ENCODE data around the gene CTDP1.
"Not testable (repeated sequence)": the region's sequence is repeated elsewhere in the genome, so short reads cannot be mapped to it uniquely, and the experiment has no call there.

CTDP1 gene

GRCh38 chr18:79712206-79712857, 32.7 kb downstream of the CTDP1 start:
- no peak for TF ChIP-seq ZNF274 (IDR thresholded peaks at IDR 0.05; ENCODE audit: low read depth, low read length)
- no peak overlapping the region for H3K4me3 ChIP-seq (ENCODE audit: low read length)

GRCh38 chr18:79713341-79713740, 33.7 kb downstream of the CTDP1 start:
- no peak overlapping the region for H3K4me3 ChIP-seq (ENCODE audit: low read length)
- TF ChIP-seq ZNF274 (IDR thresholded peaks at IDR 0.05; ENCODE audit: low read depth, low read length): no peak

DNA sequence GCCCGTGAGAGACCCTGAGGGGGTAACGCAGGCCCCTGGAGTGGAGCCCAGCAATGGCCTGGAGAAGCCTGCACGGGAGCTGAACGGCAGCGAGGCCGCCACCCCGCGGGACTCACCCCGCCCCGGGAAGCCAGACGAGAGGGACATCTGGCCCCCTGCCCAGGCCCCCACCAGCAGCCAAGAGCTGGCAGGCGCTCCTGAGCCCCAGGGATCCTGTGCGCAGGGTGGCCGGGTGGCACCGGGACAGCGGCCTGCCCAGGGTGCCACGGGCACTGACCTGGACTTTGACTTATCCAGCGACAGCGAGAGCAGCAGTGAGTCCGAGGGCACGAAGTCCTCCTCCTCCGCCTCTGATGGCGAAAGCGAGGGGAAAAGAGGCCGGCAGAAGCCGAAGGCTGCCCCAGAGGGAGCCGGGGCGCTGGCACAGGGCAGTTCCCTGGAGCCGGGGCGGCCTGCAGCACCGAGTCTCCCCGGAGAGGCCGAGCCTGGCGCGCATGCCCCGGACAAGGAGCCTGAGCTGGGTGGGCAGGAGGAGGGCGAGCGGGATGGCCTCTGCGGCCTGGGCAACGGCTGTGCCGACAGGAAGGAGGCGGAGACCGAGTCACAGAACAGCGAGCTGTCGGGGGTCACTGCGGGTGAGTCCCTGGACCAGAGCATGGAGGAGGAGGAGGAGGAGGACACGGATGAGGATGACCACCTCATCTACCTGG, 35.1 kb downstream of the CTDP1 start:
- H3K4me3 ChIP-seq (ENCODE audit: low read length): no peak overlapping the region
- TF ChIP-seq ZNF274 (IDR thresholded peaks at IDR 0.05; ENCODE audit: low read depth, low read length): no peak

DNA sequence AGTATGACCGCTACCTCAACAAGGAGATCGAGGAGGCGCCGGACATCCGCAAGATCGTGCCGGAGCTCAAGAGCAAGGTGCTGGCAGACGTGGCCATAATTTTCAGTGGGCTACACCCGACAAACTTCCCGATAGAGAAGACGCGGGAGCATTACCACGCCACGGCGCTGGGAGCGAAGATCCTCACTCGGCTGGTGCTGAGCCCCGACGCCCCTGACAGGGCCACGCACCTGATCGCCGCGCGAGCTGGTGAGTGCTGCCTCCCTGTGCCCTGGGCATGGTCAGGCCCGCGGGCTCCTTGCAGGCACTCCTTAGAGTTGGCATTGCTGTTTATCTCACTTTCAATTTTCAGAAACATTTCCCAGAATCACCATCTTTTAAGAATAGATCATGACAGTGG, 35.7 kb downstream of the CTDP1 start:
- no peak for TF ChIP-seq ZNF274 (IDR thresholded peaks at IDR 0.05; ENCODE audit: low read depth, low read length)

DNA sequence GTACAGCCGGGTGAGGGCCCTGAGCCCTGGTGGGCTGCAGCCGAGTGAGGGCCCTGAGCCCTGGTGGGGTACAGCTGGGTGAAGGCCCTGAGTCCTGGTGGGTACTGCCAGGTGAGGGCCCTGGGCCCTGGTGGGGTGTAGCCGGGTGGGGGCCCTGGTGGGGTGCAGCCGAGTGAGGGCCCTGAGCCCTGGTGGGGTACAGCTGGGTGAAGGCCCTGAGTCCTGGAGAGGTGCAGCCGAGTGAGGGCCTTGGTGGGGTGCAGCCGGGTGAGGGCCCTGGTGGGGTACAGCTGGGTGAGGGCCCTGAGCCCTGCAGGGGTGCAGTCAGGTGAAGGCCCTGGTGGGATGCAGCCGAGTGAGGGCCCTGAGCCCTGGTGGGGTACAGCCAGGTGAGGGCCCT, 37.5 kb downstream of the CTDP1 start:
- TF ChIP-seq ZNF274 (IDR thresholded peaks at IDR 0.05; ENCODE audit: low read depth, low read length): no peak

More for the DNA sequence above, 35.7 kb downstream of the CTDP1 start:
- no peak overlapping the region for H3K4me3 ChIP-seq (ENCODE audit: low read length)

GRCh38 chr18:79717555-79718074, 38.0 kb downstream of the CTDP1 start:
- no peak overlapping the region for H3K4me3 ChIP-seq (ENCODE audit: low read length)
- TF ChIP-seq ZNF274 (IDR thresholded peaks at IDR 0.05; ENCODE audit: low read depth, low read length): no peak

More for the DNA sequence above, 37.5 kb downstream of the CTDP1 start:
- H3K4me3 ChIP-seq (ENCODE audit: low read length): no peak overlapping the region

- no peak for TF ChIP-seq ZNF274 (IDR thresholded peaks at IDR 0.05; ENCODE audit: low read depth, low read length)
- no peak overlapping the region for H3K4me3 ChIP-seq (ENCODE audit: low read length)
Observed at GRCh38 chr18:79718126-79718525, 38.5 kb downstream of the CTDP1 start.

DNA sequence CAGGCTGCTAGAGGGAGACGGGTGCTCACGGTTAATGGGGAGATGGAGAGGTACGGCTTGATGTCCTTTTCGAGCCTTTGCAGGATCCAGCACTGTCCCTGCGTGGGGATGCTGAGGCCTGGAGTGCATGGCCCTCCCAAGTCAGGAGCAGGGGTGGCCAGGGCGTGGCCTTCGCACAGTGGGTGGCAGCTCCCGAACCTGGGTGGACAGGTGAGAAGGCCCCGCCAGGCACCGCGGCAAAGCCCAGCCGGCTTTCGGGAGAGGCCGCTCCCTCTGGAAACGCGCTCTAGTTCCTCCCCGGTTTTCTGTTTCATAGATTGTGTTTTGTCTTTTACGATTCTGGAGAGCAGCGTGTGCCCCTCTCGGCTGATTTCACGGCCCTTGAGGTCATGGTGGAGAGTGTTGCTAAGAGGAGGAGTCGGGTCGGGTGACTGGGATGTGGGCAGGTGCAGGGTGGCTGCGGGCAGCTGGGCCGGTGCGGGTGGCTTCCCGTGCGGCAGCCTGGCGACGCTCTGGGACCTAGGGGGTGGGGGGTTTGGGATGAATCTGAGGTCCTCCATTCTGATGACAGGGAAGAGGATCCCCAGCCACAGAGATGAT, 39.4 kb downstream of the CTDP1 start:
- H3K4me3 ChIP-seq (ENCODE audit: low read length): no peak overlapping the region
- TF ChIP-seq ZNF274 (IDR thresholded peaks at IDR 0.05; ENCODE audit: low read depth, low read length): no peak

- not testable (repeated sequence) for H3K4me3 ChIP-seq (ENCODE audit: low read length)
Observed at GRCh38 chr18:79719478-79720358, 40.1 kb downstream of the CTDP1 start.

DNA sequence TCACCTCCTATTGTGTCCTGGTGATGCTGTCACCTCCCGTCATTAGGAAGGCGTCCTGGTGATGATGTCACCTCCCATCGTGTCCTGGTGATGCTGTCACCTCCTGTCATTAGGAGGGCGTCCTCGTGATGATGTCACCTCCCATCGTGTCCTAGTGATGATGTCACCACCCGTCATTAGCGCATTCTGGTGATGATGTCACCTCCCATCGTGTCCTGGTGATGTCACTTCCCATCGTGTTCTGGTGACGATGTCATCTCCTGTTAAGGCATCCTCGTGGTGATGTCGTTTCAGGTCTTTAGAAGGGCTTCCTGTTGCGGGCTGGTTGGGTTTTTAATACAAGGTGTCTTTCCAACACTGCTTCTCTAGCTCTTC, 40.7 kb downstream of the CTDP1 start:
- no peak for TF ChIP-seq ZNF274 (IDR thresholded peaks at IDR 0.05; ENCODE audit: low read depth, low read length)
- no peak overlapping the region for H3K4me3 ChIP-seq (ENCODE audit: low read length)

DNA sequence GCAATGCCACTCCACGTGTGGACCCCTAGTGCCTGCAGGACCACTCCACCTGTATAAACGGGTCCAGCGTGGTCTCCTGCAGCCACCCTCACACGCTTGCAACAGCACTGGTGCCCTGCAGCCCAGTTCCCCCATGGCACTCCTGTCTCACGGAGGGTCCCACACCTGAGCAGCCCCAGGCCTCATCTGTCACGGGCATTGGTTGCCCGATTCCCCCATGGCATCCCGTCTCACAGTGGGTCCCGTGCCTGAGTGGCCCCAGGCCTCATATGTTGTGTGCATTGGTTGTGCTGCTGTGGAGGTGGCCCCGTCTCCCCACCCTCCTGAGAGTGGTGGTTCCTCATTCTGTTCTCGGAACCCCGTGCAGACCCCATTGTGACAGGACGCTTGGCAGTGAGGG, 43.4 kb downstream of the CTDP1 start:
- no peak overlapping the region for H3K4me3 ChIP-seq (ENCODE audit: low read length)
- no peak for TF ChIP-seq ZNF274 (IDR thresholded peaks at IDR 0.05; ENCODE audit: low read depth, low read length)

DNA sequence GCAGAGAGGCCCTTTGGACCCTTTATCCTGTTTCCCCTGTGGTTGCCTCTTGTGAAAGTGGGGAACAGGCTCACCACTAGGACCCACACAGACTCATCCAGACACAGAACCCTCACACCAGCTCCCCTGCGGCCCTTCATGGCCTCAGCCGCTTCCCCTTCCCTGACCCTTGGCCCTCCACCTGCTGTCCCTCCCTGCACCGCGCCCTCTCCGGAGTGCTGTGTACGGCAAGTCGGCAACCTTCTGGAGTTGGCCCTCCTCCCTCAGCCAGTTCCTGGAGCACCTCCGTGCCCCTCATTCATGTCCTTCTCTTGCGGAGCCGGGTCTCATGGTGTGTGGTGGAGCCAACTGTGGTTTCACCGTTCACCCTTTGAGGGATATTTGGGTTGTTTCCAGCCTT, 44.0 kb downstream of the CTDP1 start:
- H3K4me3 ChIP-seq (ENCODE audit: low read length): no peak overlapping the region
- TF ChIP-seq ZNF274 (IDR thresholded peaks at IDR 0.05; ENCODE audit: low read depth, low read length): no peak

DNA sequence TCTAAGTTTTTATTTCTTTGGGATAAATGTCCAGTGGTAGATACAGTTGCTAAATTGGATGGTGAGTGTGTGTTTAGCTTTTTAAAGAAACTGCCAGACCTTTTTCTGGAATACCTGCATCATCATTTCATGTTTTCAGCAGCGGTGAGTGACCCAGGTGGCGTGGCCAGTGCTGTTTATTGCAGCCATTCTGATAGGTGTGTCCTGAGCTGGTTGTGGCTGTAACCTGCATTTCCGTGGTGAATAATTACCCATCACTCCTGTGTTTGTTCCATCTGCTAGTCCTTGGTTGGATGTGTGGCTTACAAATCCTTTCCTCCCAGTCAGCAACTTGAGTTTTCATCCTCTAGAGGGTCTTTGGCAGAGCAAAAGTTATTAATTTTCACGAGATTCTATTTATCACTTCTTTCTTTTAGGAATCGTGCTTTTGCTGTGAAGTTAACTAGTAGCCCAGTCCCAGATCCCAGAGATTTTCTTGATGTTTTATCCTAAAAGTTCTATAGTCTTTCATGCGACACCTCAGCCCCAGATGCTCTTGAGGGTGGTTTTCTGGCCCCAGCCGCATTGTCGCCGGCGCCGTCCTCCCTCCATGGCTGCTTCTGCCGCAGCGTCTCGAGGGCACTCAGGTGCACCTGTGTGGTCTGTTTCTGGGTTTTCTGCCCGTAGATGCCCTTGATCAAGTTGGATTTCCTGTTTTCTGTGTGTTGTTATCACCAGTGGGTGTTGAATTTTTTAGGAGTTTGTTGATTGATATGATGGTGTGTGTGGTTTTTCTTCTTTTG, 44.9 kb downstream of the CTDP1 start:
- TF ChIP-seq ZNF274 (IDR thresholded peaks at IDR 0.05; ENCODE audit: low read depth, low read length): no peak
- no peak overlapping the region for H3K4me3 ChIP-seq (ENCODE audit: low read length)

All from GM08714 (cell line).